ENCODE results near the gene EID2B. TPM values are rescaled to one million over a fixed set of nuclear protein-coding genes. Genes with fewer than 3 reads are reported as not detected.

EID2B gene
- total and polyA plus RNA-seq, 10 of the 15 experiments (the other 5 are each of a cell fraction or from before 2014, with no cell fraction given): 2.9 to 10.1 (median 5.0) TPM

DNA sequence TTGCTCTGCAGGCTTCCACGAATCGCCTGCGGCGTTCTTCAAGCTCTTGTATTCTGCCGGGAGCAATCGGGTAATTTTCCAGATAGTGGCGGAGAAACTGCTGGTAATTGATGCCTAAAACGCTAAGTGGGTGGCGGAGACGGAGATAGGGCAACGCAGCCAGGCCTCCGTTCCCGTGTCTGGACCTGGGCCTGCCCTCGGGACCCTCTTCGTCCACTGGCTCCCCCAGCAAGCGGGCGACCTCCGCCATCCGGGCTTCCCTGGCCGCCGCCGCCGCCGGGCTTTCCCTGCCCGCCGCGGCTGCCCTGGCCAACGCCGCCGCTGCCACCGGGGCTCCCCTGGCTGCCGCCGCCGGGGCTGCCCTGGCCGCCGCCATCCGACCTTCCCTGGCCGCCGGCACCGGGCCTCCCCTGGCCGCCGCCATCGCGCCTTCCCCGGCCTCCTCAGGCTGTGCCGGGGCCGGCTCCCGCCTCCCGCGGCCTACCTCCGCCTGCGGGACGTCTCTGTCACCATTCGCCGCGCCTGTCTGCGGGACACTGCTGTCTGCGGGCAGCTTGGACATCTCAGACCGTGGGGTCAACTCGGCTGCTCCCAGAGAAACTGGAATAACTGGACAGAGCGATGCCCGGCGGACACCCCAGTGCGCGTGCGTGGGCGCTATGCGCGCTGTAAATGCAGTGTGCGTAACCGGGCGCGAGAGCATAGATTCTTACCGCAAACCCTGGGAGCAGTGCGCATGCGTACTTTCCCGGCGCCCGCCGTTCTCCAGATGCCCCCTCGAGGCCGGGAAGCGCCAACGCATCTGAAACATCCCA, 7.1 kb upstream of the EID2B start, which contains the start of gene EID2 (continued):
- TF ChIP-seq CBX5 (IDR thresholded peaks at IDR 0.05; ENCODE audit: low read depth) (no peak), ZNF207 (IDR thresholded peaks at IDR 0.05; ENCODE audit: borderline replicate concordance) (peak; percentile 93), IRF3 (IDR thresholded peaks at IDR 0.05) (no peak), KLF5 (IDR thresholded peaks at IDR 0.05; ENCODE audit: partially characterized antibody) (no peak), CHD4 (IDR thresholded peaks at IDR 0.05) (no peak), GABPA (IDR thresholded peaks at IDR 0.05; ENCODE audit: low read depth) (no peak), MXI1 (IDR thresholded peaks at IDR 0.05; ENCODE audit: low read depth, low read length) (peak; percentile 37; the same call in 1 of the 2 replicates), NFYB (IDR thresholded peaks at IDR 0.05; ENCODE audit: insufficient read depth, low read depth, low read length) (no peak), SMC3 (IDR thresholded peaks at IDR 0.05; ENCODE audit: borderline replicate concordance, low read length) (peak; percentile 62), HDAC6 (IDR thresholded peaks at IDR 0.05; ENCODE audit: unreplicated experiment) (no peak), SRF (IDR thresholded peaks at IDR 0.05; ENCODE audit: low read depth in 2 of 2, low read length in 2 of 2) (no peak), ZNF217 (IDR thresholded peaks at IDR 0.05) (no peak), NR2C1 (IDR thresholded peaks at IDR 0.05) (no peak), SUPT20H (IDR thresholded peaks at IDR 0.05; ENCODE audit: borderline replicate concordance, control insufficient read depth, low read depth, low read length) (no peak), ZNF592 (IDR thresholded peaks at IDR 0.05) (no peak), RAD21 (IDR thresholded peaks at IDR 0.05; ENCODE audit: insufficient read depth, low read depth, low read length) (peak; percentile 44; the same call in 1 of the 2 replicates), BHLHE40 (IDR thresholded peaks at IDR 0.05; ENCODE audit: borderline replicate concordance in 1 of 2, low read depth in 2 of 2, low read length in 1 of 2) (peak; percentile 30 to 60; a peak in 1 of 4 replicates), RB1 (IDR thresholded peaks at IDR 0.05; ENCODE audit: borderline replicate concordance) (peak; percentile 90; the same call in 1 of the 2 replicates), ESRRA (IDR thresholded peaks at IDR 0.05; ENCODE audit: low read length) (no peak)
- TF ChIP-seq, protein P1, sequence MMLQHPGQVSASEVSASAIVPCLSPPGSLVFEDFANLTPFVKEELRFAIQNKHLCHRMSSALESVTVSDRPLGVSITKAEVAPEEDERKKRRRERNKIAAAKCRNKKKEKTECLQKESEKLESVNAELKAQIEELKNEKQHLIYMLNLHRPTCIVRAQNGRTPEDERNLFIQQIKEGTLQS (IDR thresholded peaks at IDR 0.05; ENCODE audit: borderline replicate concordance, extremely low read depth, low read depth, low read length): no peak
- TF ChIP-seq, protein P2, sequence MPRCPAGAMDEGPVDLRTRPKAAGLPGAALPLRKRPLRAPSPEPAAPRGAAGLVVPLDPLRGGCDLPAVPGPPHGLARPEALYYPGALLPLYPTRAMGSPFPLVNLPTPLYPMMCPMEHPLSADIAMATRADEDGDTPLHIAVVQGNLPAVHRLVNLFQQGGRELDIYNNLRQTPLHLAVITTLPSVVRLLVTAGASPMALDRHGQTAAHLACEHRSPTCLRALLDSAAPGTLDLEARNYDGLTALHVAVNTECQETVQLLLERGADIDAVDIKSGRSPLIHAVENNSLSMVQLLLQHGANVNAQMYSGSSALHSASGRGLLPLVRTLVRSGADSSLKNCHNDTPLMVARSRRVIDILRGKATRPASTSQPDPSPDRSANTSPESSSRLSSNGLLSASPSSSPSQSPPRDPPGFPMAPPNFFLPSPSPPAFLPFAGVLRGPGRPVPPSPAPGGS (IDR thresholded peaks at IDR 0.05; ENCODE audit: borderline replicate concordance, insufficient read depth, low read depth, low read length, poor library complexity, severe bottlenecking): no peak
